ENCODE results near the gene SRSF1. TPM values are rescaled to one million over a fixed set of nuclear protein-coding genes. Genes with fewer than 3 reads are reported as not detected.

SRSF1 gene
- total RNA-seq, 2 donors from 2014 or later: 136 to 151 TPM

GRCh38 chr17:57995076-57995956 lies 11.7 kb downstream of the SRSF1 start:
- H3K27me3 ChIP-seq (replicated peaks; ENCODE audit: insufficient read depth): no peaks in the 10 kb centered on the region
- peak; percentile 71 for DNase-seq (ENCODE audit: low spot score)
- TF ChIP-seq CTCF (IDR thresholded peaks at IDR 0.05): peak; percentile 45 to 89 (median 78)
- peak; percentile 65 for TF ChIP-seq POLR2AphosphoS5 (IDR thresholded peaks at IDR 0.05)
- no peak for TF ChIP-seq POLR2A (IDR thresholded peaks at IDR 0.05)
- peaks cover 3% of the 10 kb centered on the region for H3K4me1 ChIP-seq (replicated peaks)
- H3K36me3 ChIP-seq: no peaks in the 10 kb centered on the region
- H3K4me3 ChIP-seq: no peak overlapping the region
- peak overlapping the region; percentile 40 to 52 for H3K27ac ChIP-seq
- no peaks in the 10 kb centered on the region for H3K9me3 ChIP-seq
- 35% methylated on average over 4 of the region's 4 CpGs for WGBS
- intact Hi-C loops (cut with DNase I): loop anchor here (2.0 to 10.0 kb wide), 3 partner anchors 137 to 401 kb away; no protein-coding TSS in a partner anchor

- intact Hi-C loops (cut with DNase I): loop anchor here (2.0 to 10.0 kb wide), 4 partner anchors 117 to 400 kb away; no protein-coding TSS in a partner anchor
- DNase-seq (ENCODE audit: low spot score): no peak
- H3K9me3 ChIP-seq: no peaks in the 10 kb centered on the region
- H3K36me3 ChIP-seq: no peaks in the 10 kb centered on the region
- 29% methylated on average over 2 of the region's 2 CpGs for WGBS
- H3K4me3 ChIP-seq: no peak overlapping the region
- no peak for TF ChIP-seq CTCF (IDR thresholded peaks at IDR 0.05)
- no peak for TF ChIP-seq POLR2AphosphoS5 (IDR thresholded peaks at IDR 0.05)
- TF ChIP-seq POLR2A (IDR thresholded peaks at IDR 0.05): no peak
- H3K4me1 ChIP-seq (replicated peaks): peaks cover 3% of the 10 kb centered on the region
- no peaks in the 10 kb centered on the region for H3K27me3 ChIP-seq (replicated peaks; ENCODE audit: insufficient read depth)
- H3K27ac ChIP-seq: peak overlapping the region in 1 of 2 donors; percentile 52
Observed at GRCh38 chr17:57994436-57994835, 12.6 kb downstream of the SRSF1 start.

DNA sequence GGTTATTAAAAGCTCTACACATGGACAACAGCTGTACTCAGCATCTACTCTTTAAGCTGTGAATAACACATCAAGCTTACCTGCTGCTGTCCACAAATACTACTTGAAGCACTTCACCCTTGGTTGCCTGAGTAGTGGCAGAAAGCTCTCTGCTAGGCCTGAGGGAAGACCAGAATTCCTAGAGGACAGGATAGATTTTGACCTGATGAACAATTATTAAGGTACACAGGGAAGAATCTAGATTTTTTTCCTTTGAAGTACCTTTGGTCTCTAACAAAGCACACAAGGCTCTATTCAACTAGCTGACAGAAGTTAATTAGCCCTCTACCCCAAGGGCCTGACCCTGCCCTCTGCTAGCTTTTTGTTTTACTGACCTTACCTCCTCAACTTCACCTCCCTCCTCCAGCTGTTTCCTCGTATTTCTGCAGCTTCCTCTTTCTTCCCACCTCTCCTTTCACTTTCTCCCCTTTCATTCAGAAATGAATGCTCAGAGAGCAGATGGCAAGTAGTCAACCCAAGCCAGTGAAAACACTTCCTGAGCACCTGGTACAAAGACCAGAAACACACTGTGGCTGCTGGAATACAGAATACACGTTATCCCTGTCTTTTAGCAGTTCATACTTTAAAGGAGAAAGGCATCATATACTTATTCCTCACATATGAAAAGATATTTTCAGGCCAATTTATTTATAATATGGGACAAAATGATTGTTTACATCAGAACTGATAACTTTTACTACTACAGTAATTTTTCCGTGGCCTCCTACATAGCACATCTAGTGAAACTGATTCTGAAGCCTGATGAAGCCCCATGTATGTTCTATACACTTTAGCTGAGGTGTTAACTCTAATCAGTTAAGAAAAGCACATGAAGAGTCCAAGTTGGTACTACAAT lies 13.3 kb downstream of the SRSF1 start:
- Histone ChIP-seq H3K4me1 (replicated peaks) (peaks cover 3% of the 10 kb centered on the region), H3K36me3 (no peaks in the 10 kb centered on the region), H3K27ac (peak overlapping the region in 1 of 2 donors; percentile 25), H3K4me3 (no peak overlapping the region), H3K9me3 (no peaks in the 10 kb centered on the region), H3K27me3 (replicated peaks; ENCODE audit: insufficient read depth) (no peaks in the 10 kb centered on the region)
- TF ChIP-seq POLR2A (IDR thresholded peaks at IDR 0.05) (no peak), CTCF (IDR thresholded peaks at IDR 0.05) (no peak)
- DNase-seq (ENCODE audit: low spot score): no peak
- intact Hi-C loops (cut with DNase I): loop anchor here (2.0 to 10.0 kb wide), 4 partner anchors 116 to 399 kb away; no protein-coding TSS in a partner anchor
- 27% methylated on average over 3 of the region's 3 CpGs for WGBS

GRCh38 chr17:57991537-57991936 lies 15.5 kb downstream of the SRSF1 start:
- no peaks in the 10 kb centered on the region for H3K36me3 ChIP-seq
- peaks cover 3% of the 10 kb centered on the region for H3K4me1 ChIP-seq (replicated peaks)
- no peaks in the 10 kb centered on the region for H3K27me3 ChIP-seq (replicated peaks; ENCODE audit: insufficient read depth)
- TF ChIP-seq POLR2A (IDR thresholded peaks at IDR 0.05) (no peak), POLR2AphosphoS5 (IDR thresholded peaks at IDR 0.05) (no peak)
- intact Hi-C loops (cut with DNase I): loop anchor here (5.0 to 10.0 kb wide), 3 partner anchors 114 to 397 kb away; no protein-coding TSS in a partner anchor
- H3K4me3 ChIP-seq: no peak overlapping the region
- DNase-seq (ENCODE audit: low spot score): no peak
- no peaks in the 10 kb centered on the region for H3K9me3 ChIP-seq
- H3K27ac ChIP-seq: no peak overlapping the region

- H3K27ac ChIP-seq: no peak overlapping the region
- H3K36me3 ChIP-seq: no peaks in the 10 kb centered on the region
- DNase-seq (ENCODE audit: low spot score): no peak
- H3K4me1 ChIP-seq (replicated peaks): no peaks in the 10 kb centered on the region
- 86% methylated on average over 2 of the region's 2 CpGs for WGBS
- H3K4me3 ChIP-seq: no peak overlapping the region
- intact Hi-C loops (cut with DNase I): loop anchor here (5.0 to 10.0 kb wide), 3 partner anchors 113 to 395 kb away; no protein-coding TSS in a partner anchor
- no peaks in the 10 kb centered on the region for H3K27me3 ChIP-seq (replicated peaks; ENCODE audit: insufficient read depth)
- TF ChIP-seq POLR2A (IDR thresholded peaks at IDR 0.05) (no peak), POLR2AphosphoS5 (IDR thresholded peaks at IDR 0.05) (no peak), CTCF (IDR thresholded peaks at IDR 0.05) (no peak)
- H3K9me3 ChIP-seq: no peaks in the 10 kb centered on the region
Observed at GRCh38 chr17:57990037-57990436, 17.0 kb downstream of the SRSF1 start.

All from prostate gland (tissue), 2 donors.